SK-N-SH treated with all-trans-retinoic acid at 6 μM for 48 hours (cell line): ENCODE results near the gene TSEN2.
A peak's percentile ranks its signal among the peaks of the same experiment; 100 is the strongest.

Experiments used
- ATAC-seq: fragments of 200-7000 bp; cut with Tn5 transposase; 3 replicates; pipeline ENCODE4 v1.9.1; 2020; ENCODE audit warnings: mild to moderate bottlenecking, moderate library complexity
- ARNTL ChIP-seq: fragments of 450-650 bp; formaldehyde crosslinking; IDR thresholded peaks from 2 replicates; pipeline ENCODE4 v1.5.0; 2020; ENCODE audit warnings: low read depth, mild to moderate bottlenecking, moderate library complexity, borderline replicate concordance
- BACH2 ChIP-seq: fragments of 250-450 bp; sonication (Bioruptor Pico); IDR thresholded peaks from 2 replicates; pipeline ENCODE4 v1.9.0; 2021; ENCODE audit warnings: mild to moderate bottlenecking, borderline replicate concordance
- CSDC2 ChIP-seq: fragments of 250-450 bp; sonication (Bioruptor Pico); IDR thresholded peaks from 2 replicates; pipeline ENCODE4 v1.5.0; 2020; ENCODE audit warnings: mild to moderate bottlenecking, moderate library complexity
- ESRRG ChIP-seq: fragments of 250-450 bp; sonication (Bioruptor Pico); IDR thresholded peaks from 2 replicates; pipeline ENCODE4 v1.6.1; 2021; ENCODE audit warnings: mild to moderate bottlenecking
- GLIS3 ChIP-seq: fragments of 250-450 bp; sonication (Bioruptor Pico); IDR thresholded peaks from 2 replicates; pipeline ENCODE4 v1.5.0; 2020; ENCODE audit warnings: mild to moderate bottlenecking, moderate library complexity
- ISL1 ChIP-seq: fragments of 250-450 bp; sonication (Bioruptor Pico); IDR thresholded peaks from 2 replicates; pipeline ENCODE4 v2.1.2; 2022; ENCODE audit warnings: mild to moderate bottlenecking, moderate library complexity
- OSR1 ChIP-seq: fragments of 250-450 bp; sonication (Bioruptor Pico); IDR thresholded peaks from 2 replicates; pipeline ENCODE4 v1.8.0; 2022; ENCODE audit warnings: moderate library complexity, mild to moderate bottlenecking, inconsistent platforms
- PPARA ChIP-seq: fragments of 250-450 bp; sonication (Bioruptor Pico); IDR thresholded peaks from 2 replicates; pipeline ENCODE4 v1.5.0; 2020; ENCODE audit warnings: mild to moderate bottlenecking, borderline replicate concordance
- RARB ChIP-seq: fragments of 250-450 bp; sonication (Bioruptor Pico); IDR thresholded peaks from 2 replicates; pipeline ENCODE4 v1.8.0; 2021; ENCODE audit warnings: mild to moderate bottlenecking, moderate library complexity
- SNAI2 ChIP-seq: fragments of 250-450 bp; sonication (Bioruptor Pico); IDR thresholded peaks from 2 replicates; pipeline ENCODE4 v1.5.0; 2020; ENCODE audit warnings: mild to moderate bottlenecking, moderate library complexity
- TCF4 ChIP-seq: fragments of 250-450 bp; sonication (Bioruptor Pico); IDR thresholded peaks from 2 replicates; pipeline ENCODE4 v1.8.0; 2021; ENCODE audit warnings: mild to moderate bottlenecking, moderate library complexity, borderline replicate concordance
- TOX ChIP-seq: fragments of 250-450 bp; sonication (Bioruptor Pico); IDR thresholded peaks from 2 replicates; pipeline ENCODE4 v1.8.0; 2021; ENCODE audit warnings: mild to moderate bottlenecking, moderate library complexity, borderline replicate concordance
- ZFP3 ChIP-seq: fragments of 250-450 bp; sonication (Bioruptor Pico); IDR thresholded peaks from 2 replicates; pipeline ENCODE4 v1.5.0; 2020; ENCODE audit warnings: mild to moderate bottlenecking, moderate library complexity
- ZFP30 ChIP-seq: fragments of 450-650 bp; formaldehyde crosslinking; IDR thresholded peaks from 2 replicates; pipeline ENCODE4 v1.5.0; 2022; ENCODE audit warnings: mild to moderate bottlenecking, moderate library complexity
- ZNF565 ChIP-seq: fragments of 450-650 bp; formaldehyde crosslinking; conservative IDR thresholded peaks from 2 replicates; pipeline ENCODE4 v1.5.0; 2020; ENCODE audit warnings: low read depth, mild to moderate bottlenecking, moderate library complexity
- ZNF70 ChIP-seq: fragments of 450-650 bp; formaldehyde crosslinking; IDR thresholded peaks from 2 replicates; pipeline ENCODE4 v1.5.0; 2020; ENCODE audit warnings: mild to moderate bottlenecking, moderate library complexity
- ZNF8 ChIP-seq: fragments of 450-650 bp; formaldehyde crosslinking; IDR thresholded peaks from 2 replicates; pipeline ENCODE4 v1.5.0; 2020; ENCODE audit warnings: mild to moderate bottlenecking, moderate library complexity
- TF ChIP-seq, protein P1 (sequence below): fragments of 250-450 bp; sonication (Bioruptor Pico); IDR thresholded peaks from 2 replicates; pipeline ENCODE4 v1.8.0; 2021; ENCODE audit warnings: low read depth, mild to moderate bottlenecking, moderate library complexity, borderline replicate concordance
- TF ChIP-seq, protein P2 (sequence below): fragments of 250-450 bp; sonication (Bioruptor Pico); IDR thresholded peaks from 2 replicates; pipeline ENCODE4 v1.5.1; 2021; ENCODE audit warnings: mild to moderate bottlenecking, moderate library complexity
- TF ChIP-seq, protein P3 (sequence below): fragments of 250-450 bp; sonication (Bioruptor Pico); IDR thresholded peaks from 2 replicates; pipeline ENCODE4 v1.5.0; 2020; ENCODE audit warnings: mild to moderate bottlenecking, moderate library complexity
- TF ChIP-seq, protein P4 (sequence below): fragments of 250-450 bp; sonication (Bioruptor Pico); IDR thresholded peaks from 2 replicates; pipeline ENCODE4 v1.8.0; 2020; ENCODE audit warnings: mild to moderate bottlenecking, moderate library complexity, borderline replicate concordance

The TSEN2 gene

DNA sequence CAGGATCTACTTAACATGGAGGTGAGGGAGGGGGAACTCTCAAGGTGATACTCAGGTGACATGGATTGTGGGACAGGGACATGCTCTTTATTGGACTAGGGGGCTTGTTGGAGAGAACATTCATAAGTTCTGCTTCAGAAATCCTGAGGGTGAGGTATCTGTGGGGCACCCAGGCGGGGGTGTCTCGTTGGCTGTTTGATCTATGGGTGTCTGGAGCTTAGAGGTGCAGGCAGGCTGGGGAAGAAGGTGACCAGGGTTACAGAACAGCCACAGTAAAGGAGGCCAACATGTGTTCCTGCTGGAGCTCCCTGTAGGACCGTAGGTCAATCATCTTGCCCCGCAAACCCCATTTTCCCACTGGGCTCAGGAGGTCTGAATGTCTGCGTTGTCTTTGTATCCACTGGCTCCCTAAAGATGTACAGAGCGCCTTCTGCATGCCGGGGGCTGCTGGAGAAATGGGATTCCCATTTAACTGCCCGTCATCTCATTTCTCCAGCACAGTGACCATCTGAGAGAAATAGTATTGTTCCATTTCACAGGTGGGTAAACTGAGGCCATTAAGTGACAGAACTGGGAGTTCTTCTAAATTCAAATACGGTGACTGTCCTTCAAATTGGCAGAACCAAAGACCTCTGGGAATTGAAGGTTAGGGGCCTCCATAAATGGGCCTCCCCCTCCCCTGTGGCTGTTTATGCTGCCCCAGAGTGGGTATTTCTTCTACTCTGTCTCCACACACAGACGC lies 40.3 kb upstream of the TSEN2 start (continued):
- TF ChIP-seq ZNF8 (CRISPR knock-in tag) (no peak), OSR1 (CRISPR knock-in tag) (no peak)
- TF ChIP-seq, all 23 proteins: peak for 0

DNA sequence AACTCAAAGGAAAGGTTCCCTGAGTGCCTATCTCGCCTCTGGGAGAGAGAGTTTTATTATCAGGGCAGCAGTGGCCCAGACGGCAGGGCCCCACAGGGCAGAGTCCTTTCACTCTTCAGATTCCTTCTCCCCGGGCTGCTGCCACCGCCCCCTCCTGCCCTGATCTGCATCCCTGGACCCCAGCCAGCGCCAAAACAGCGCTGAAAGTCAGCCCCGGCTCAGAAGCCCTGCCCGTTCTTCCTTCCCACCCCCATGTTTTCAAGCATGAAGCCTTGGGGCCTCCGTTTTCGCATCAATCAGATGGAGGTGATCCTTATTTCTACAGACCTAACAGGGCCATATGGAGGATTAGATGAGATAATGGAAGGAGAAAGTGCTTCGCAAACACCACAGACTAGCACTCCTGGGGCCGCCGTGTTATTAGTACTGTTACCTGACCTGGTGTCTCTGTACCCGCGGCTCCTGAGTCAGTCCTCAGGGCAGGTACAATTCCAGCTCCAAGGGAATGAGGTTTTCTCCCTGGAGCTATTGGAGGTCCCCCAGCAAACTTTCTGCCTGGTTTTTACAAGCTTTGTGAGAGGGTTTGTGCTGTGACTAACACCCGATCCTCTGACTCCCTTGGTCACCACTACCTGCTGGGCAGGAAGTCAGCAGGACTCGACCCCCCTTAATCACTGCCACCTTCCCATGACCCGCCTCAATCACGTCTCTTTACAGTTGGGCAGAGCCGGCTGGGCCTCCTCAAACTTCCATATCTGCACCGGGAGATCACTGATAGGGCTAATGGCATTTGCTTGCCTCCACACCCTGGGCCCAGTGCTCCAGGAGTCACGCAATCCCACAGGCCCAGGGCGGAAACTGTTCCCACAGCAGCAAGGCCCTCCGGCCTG lies 39.5 kb upstream of the TSEN2 start:
- TF ChIP-seq, protein P1, sequence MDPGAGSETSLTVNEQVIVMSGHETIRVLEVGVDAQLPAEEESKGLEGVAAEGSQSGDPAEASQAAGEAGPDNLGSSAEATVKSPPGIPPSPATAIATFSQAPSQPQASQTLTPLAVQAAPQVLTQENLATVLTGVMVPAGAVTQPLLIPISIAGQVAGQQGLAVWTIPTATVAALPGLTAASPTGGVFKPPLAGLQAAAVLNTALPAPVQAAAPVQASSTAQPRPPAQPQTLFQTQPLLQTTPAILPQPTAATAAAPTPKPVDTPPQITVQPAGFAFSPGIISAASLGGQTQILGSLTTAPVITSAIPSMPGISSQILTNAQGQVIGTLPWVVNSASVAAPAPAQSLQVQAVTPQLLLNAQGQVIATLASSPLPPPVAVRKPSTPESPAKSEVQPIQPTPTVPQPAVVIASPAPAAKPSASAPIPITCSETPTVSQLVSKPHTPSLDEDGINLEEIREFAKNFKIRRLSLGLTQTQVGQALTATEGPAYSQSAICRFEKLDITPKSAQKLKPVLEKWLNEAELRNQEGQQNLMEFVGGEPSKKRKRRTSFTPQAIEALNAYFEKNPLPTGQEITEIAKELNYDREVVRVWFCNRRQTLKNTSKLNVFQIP (CRISPR knock-in tag): no peak
- TF ChIP-seq BACH2 (CRISPR knock-in tag) (no peak), TCF4 (CRISPR knock-in tag) (0 out of 2 replicates have a peak, but pooled peaks have one; percentile 29), PPARA (CRISPR knock-in tag) (no peak), RARB (no peak), ZNF70 (CRISPR knock-in tag) (0 out of 2 replicates have a peak, but pooled peaks have one; percentile 59), ISL1 (CRISPR knock-in tag) (no peak)
- TF ChIP-seq, protein P2, sequence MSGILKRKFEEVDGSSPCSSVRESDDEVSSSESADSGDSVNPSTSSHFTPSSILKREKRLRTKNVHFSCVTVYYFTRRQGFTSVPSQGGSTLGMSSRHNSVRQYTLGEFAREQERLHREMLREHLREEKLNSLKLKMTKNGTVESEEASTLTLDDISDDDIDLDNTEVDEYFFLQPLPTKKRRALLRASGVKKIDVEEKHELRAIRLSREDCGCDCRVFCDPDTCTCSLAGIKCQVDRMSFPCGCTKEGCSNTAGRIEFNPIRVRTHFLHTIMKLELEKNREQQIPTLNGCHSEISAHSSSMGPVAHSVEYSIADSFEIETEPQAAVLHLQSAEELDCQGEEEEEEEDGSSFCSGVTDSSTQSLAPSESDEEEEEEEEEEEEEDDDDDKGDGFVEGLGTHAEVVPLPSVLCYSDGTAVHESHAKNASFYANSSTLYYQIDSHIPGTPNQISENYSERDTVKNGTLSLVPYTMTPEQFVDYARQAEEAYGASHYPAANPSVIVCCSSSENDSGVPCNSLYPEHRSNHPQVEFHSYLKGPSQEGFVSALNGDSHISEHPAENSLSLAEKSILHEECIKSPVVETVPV: no peak
- TF ChIP-seq, protein P3, sequence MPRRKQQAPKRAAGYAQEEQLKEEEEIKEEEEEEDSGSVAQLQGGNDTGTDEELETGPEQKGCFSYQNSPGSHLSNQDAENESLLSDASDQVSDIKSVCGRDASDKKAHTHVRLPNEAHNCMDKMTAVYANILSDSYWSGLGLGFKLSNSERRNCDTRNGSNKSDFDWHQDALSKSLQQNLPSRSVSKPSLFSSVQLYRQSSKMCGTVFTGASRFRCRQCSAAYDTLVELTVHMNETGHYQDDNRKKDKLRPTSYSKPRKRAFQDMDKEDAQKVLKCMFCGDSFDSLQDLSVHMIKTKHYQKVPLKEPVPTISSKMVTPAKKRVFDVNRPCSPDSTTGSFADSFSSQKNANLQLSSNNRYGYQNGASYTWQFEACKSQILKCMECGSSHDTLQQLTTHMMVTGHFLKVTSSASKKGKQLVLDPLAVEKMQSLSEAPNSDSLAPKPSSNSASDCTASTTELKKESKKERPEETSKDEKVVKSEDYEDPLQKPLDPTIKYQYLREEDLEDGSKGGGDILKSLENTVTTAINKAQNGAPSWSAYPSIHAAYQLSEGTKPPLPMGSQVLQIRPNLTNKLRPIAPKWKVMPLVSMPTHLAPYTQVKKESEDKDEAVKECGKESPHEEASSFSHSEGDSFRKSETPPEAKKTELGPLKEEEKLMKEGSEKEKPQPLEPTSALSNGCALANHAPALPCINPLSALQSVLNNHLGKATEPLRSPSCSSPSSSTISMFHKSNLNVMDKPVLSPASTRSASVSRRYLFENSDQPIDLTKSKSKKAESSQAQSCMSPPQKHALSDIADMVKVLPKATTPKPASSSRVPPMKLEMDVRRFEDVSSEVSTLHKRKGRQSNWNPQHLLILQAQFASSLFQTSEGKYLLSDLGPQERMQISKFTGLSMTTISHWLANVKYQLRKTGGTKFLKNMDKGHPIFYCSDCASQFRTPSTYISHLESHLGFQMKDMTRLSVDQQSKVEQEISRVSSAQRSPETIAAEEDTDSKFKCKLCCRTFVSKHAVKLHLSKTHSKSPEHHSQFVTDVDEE (CRISPR knock-in tag): 0 out of 2 replicates have a peak, but pooled peaks have one; percentile 14
- peak; percentile 42 for ATAC-seq

DNA sequence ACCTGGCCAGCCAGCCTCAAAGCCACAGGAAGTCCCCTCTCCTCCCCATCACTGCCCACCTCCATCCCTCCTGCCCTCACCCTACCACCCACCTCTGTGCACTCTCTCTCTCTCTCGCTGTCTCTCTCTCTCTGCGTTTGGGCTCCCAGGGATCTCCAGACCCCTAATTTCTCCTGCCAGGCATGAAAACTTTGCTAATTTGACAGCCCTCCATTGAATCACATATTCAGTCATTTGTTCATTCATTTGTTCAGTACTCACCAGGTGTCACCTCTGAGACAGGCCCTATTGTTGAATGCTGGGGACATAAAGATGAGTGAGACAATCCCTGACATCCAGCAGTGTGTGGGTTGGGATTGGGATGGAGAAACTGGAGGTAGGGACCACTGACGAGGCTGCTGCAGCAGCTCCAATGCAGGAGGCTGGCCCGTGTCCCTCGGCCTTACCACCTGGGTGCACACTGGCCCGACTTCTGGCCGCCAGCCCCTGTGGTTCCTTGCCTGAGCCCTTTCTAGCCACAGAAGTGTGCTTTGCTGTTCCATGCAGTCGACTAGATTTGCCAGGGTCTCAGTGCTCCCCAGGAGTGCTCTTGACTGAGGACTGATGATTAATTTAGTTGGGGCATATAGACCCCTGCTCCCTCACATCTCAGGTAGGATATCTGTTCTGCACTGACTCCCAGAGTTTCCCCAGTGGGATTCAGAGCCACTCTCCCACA lies 38.6 kb upstream of the TSEN2 start:
- no peak for ATAC-seq
- TF ChIP-seq ZFP30 (CRISPR knock-in tag): no peak

DNA sequence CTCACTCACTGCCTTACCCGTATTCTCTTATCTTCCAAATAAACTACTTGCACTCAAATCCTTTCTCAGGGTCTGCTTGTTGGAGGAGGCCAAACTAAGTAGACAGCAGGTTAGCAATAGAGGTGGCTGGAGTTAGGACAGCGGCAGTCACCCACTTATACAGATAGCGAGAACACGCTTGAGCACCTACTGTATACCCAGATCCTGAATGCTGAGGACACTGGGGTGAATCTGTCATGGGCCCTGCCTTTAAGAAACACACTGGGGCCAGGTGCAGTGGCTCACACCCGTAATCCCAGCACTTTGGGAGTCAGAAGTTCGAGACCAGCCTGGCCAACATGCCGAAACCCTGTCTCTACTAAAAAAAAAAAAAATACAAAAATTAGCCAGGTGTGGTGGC lies 38.0 kb upstream of the TSEN2 start:
- TF ChIP-seq GLIS3 (CRISPR knock-in tag): no peak
- TF ChIP-seq TOX (CRISPR knock-in tag): no peak
- no peak for TF ChIP-seq TCF4 (CRISPR knock-in tag)
- TF ChIP-seq ZNF565: no peak

DNA sequence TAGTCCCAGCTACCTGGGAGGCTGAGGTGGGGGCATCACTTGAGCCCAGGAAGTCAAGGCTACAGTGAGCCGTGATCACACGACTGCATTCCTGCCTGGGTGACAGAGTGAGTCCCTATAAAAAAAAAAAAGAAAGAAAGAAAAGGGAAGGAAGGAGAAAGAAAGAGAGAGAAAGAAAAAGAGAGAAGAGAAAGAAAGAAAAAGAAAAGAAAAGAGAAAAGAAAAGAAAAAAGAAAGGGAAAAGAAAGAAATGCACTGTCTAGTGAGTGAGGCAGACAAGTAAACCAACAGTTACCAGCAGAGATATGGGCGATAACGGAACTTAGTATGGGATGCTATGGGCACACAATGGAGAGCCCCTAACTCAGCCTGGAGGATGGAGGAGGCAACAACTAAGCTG lies 37.2 kb upstream of the TSEN2 start:
- ATAC-seq: no peak
- TF ChIP-seq RARB (no peak), CSDC2 (CRISPR knock-in tag) (no peak), ZNF565 (no peak), SNAI2 (CRISPR knock-in tag) (no peak), ZNF8 (CRISPR knock-in tag) (no peak), ESRRG (CRISPR knock-in tag) (no peak), ZFP3 (no peak), ARNTL (CRISPR knock-in tag) (no peak), ISL1 (CRISPR knock-in tag) (no peak)
- TF ChIP-seq, protein P4, sequence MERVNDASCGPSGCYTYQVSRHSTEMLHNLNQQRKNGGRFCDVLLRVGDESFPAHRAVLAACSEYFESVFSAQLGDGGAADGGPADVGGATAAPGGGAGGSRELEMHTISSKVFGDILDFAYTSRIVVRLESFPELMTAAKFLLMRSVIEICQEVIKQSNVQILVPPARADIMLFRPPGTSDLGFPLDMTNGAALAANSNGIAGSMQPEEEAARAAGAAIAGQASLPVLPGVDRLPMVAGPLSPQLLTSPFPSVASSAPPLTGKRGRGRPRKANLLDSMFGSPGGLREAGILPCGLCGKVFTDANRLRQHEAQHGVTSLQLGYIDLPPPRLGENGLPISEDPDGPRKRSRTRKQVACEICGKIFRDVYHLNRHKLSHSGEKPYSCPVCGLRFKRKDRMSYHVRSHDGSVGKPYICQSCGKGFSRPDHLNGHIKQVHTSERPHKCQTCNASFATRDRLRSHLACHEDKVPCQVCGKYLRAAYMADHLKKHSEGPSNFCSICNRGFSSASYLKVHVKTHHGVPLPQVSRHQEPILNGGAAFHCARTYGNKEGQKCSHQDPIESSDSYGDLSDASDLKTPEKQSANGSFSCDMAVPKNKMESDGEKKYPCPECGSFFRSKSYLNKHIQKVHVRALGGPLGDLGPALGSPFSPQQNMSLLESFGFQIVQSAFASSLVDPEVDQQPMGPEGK: no peak
- TF ChIP-seq, protein P3 (CRISPR knock-in tag): no peak

More for the DNA sequence above, 38.0 kb upstream of the TSEN2 start:
- ATAC-seq: no peak
